Esophagus squamous epithelium (tissue), 4 donors: ENCODE data around the gene CBR3.

ENCODE experiments used
- POLR2A ChIP-seq, 4 donors: fragments of 450-650 bp; IDR thresholded peaks; one replicate each; pipeline ENCODE4 v1.6.1; 2017; ENCODE audit warnings: antibody characterized with exemption in 4 of 4, mild to moderate bottlenecking in 4 of 4, moderate library complexity in 3 of 4
- TF ChIP-seq, protein P1 (sequence below), 6 experiments: fragments of 450-650 bp in 4 of 6; fragments of 200-600 bp in 2 of 6; sonication (generic) in 2 of 6; IDR thresholded peaks; one replicate each; pipeline ENCODE4 v1.5.1; 2016 to 2019; ENCODE audit warnings: antibody characterized with exemption in 6 of 6, mild to moderate bottlenecking in 4 of 6, moderate library complexity in 4 of 6

GRCh38 chr21:36186081-36186480 lies 51.2 kb downstream of the CBR3 start:
- TF ChIP-seq POLR2A (IDR thresholded peaks at IDR 0.05): no peak
- TF ChIP-seq, protein P1, sequence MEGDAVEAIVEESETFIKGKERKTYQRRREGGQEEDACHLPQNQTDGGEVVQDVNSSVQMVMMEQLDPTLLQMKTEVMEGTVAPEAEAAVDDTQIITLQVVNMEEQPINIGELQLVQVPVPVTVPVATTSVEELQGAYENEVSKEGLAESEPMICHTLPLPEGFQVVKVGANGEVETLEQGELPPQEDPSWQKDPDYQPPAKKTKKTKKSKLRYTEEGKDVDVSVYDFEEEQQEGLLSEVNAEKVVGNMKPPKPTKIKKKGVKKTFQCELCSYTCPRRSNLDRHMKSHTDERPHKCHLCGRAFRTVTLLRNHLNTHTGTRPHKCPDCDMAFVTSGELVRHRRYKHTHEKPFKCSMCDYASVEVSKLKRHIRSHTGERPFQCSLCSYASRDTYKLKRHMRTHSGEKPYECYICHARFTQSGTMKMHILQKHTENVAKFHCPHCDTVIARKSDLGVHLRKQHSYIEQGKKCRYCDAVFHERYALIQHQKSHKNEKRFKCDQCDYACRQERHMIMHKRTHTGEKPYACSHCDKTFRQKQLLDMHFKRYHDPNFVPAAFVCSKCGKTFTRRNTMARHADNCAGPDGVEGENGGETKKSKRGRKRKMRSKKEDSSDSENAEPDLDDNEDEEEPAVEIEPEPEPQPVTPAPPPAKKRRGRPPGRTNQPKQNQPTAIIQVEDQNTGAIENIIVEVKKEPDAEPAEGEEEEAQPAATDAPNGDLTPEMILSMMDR (IDR thresholded peaks at IDR 0.05): no peak
